DOHH2 (cell line): ENCODE measurements around the gene MUC5AC.

Experiments used
- H3F3A ChIP-seq: fragments of 200-600 bp; sonication (generic), shearing (Covaris generic); 2 replicates; pipeline ENCODE4 v1.6.0; 2016; ENCODE audit warnings: antibody characterized with exemption, mild to moderate bottlenecking; ENCODE audit not compliant: control insufficient read depth, insufficient read depth
- H3K27ac ChIP-seq: fragments of 200-600 bp; sonication (generic); 2 replicates; pipeline ENCODE4 v1.5.1; 2014; ENCODE audit warnings: low read depth, mild to moderate bottlenecking, low read length, moderate library complexity
- H3K27me3 ChIP-seq: fragments of 200-600 bp; sonication (generic); 2 replicates; pipeline ENCODE4 v1.6.1; 2014; ENCODE audit warnings: mild to moderate bottlenecking, low read length, mixed read lengths; ENCODE audit not compliant: control insufficient read depth
- H3K36me3 ChIP-seq: fragments of 200-600 bp; sonication (generic); 2 replicates; pipeline ENCODE4 v1.6.1; 2014; ENCODE audit warnings: mild to moderate bottlenecking, low read length, moderate library complexity, mixed read lengths; ENCODE audit not compliant: control insufficient read depth
- H3K4me1 ChIP-seq: fragments of 200-600 bp; sonication (generic); 2 replicates; pipeline ENCODE4 v1.6.1; 2014; ENCODE audit warnings: mild to moderate bottlenecking, low read length, mixed read lengths; ENCODE audit not compliant: control insufficient read depth
- H3K4me2 ChIP-seq: fragments of 200-600 bp; sonication (generic); 2 replicates; pipeline ENCODE4 v1.6.0; 2014; ENCODE audit warnings: mild to moderate bottlenecking, low read length, moderate library complexity
- H3K4me3 ChIP-seq: fragments of 200-600 bp; sonication (generic); 2 replicates; pipeline ENCODE4 v1.5.1; 2014; ENCODE audit warnings: mild to moderate bottlenecking, low read length, mixed read lengths
- H3K79me2 ChIP-seq: fragments of 200-600 bp; sonication (generic); 2 replicates; pipeline ENCODE4 v1.6.1; 2014; ENCODE audit warnings: mild to moderate bottlenecking, low read length, mixed read lengths; ENCODE audit not compliant: control insufficient read depth
- H3K9me2 ChIP-seq: fragments of 200-600 bp; sonication (generic); replicated peaks from 2 replicates; pipeline ENCODE4 v1.6.1; 2014; ENCODE audit warnings: mild to moderate bottlenecking, low read length, mixed read lengths; ENCODE audit not compliant: control insufficient read depth
- H3K9me3 ChIP-seq: fragments of 200-600 bp; sonication (generic); 2 replicates; pipeline ENCODE4 v1.6.1; 2014; ENCODE audit warnings: antibody characterized with exemption, low read length, mixed read lengths; ENCODE audit not compliant: control insufficient read depth, insufficient read depth
- H4K20me1 ChIP-seq: fragments of 200-600 bp; sonication (generic); 2 replicates; pipeline ENCODE4 v1.6.0; 2014; ENCODE audit warnings: low read depth, mild to moderate bottlenecking, antibody characterized with exemption, low read length, moderate library complexity; ENCODE audit not compliant: control insufficient read depth, insufficient read depth
- CTCF ChIP-seq: fragments of 200-600 bp; sonication (generic); IDR thresholded peaks from one replicate; pipeline ENCODE4 v1.5.1; 2014; ENCODE audit warnings: antibody characterized with exemption, mild to moderate bottlenecking, low read depth, low read length; ENCODE audit not compliant: poor library complexity, severe bottlenecking
- EZH2phosphoT487 ChIP-seq: fragments of 200-600 bp; sonication (generic); IDR thresholded peaks from 2 replicates; pipeline ENCODE4 v1.6.1; 2017; ENCODE audit warnings: borderline replicate concordance, mild to moderate bottlenecking, antibody characterized with exemption, low read length, moderate library complexity, mixed read lengths

Gene MUC5AC

DNA sequence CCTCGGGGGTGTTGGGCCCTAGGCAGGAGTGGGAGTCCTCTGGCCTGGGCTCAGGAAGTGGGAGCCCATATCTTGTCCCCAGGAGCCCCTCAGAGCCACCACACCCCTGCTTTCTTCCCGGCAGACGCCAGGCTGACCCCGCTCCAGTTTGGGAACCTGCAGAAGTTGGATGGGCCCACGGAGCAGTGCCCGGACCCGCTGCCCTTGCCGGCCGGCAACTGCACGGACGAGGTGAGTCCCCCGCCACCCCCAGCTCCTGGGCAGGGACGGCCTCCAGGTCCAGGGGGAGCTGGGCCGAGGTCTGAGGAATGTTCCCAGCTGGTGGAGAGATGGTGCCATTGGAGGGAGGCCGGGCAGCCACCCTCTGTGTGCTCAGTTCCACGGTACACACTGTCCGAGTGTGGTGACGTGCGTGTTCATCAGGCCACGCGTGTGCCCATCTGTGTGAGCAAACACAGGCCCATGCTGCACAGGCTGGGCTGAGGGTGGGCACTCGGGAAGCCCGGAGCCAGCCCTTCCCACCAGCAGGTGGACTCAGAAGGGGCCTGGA, 69.9 kb downstream of the MUC5AC start:
- H3K9me3 ChIP-seq = no peaks in the 10 kb centered on the region
- no peak overlapping the region for H3K4me3 ChIP-seq
- no peaks in the 10 kb centered on the region for H3K36me3 ChIP-seq
- H3K9me2 ChIP-seq = no peaks in the 10 kb centered on the region
- H3F3A ChIP-seq = no peaks in the 10 kb centered on the region
- H4K20me1 ChIP-seq = no peaks in the 10 kb centered on the region
- H3K4me1 ChIP-seq = no peaks in the 10 kb centered on the region
- TF ChIP-seq EZH2phosphoT487 = no peak
- no peak for TF ChIP-seq CTCF
- H3K27ac ChIP-seq = no peak overlapping the region
- H3K79me2 ChIP-seq = no peaks in the 10 kb centered on the region
- no peaks in the 10 kb centered on the region for H3K27me3 ChIP-seq
- no peak overlapping the region for H3K4me2 ChIP-seq

DNA sequence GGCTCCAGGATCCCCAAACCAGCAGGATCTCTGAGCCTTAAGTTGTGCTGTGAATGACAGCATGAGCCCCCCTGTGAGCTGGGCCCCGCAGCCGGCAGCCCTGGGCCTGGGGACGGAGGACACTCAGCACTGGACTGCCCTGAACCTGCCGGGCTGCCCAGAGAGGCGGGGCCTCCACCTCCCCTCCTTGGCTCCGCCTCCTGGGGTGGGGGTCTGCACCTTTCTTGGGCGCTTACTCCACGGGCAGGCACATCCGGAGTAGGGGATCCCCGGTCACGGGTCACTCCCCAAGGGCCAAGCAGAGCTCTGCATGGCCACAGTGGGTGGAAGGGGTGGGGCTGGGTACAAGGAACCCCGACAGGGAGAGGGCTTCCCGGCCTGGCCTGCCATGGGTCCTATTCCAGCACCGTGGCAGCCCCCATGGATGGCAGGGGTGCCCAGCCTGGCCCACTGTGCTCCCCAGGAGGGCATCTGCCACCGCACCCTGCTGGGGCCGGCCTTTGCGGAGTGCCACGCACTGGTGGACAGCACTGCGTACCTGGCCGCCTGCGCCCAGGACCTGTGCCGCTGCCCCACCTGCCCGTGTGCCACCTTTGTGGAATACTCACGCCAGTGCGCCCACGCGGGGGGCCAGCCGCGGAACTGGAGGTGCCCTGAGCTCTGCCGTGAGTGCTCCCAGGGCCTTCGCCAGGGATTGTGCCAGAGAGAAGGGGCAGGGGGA, 70.5 kb downstream of the MUC5AC start:
- H3K9me3 ChIP-seq = no peaks in the 10 kb centered on the region
- H3F3A ChIP-seq = no peaks in the 10 kb centered on the region
- H3K4me2 ChIP-seq = no peak overlapping the region
- no peaks in the 10 kb centered on the region for H3K4me1 ChIP-seq
- no peak for TF ChIP-seq EZH2phosphoT487
- TF ChIP-seq CTCF = no peak
- H3K36me3 ChIP-seq = no peaks in the 10 kb centered on the region
- no peaks in the 10 kb centered on the region for H4K20me1 ChIP-seq
- no peak overlapping the region for H3K27ac ChIP-seq
- H3K27me3 ChIP-seq = no peaks in the 10 kb centered on the region
- no peak overlapping the region for H3K4me3 ChIP-seq
- H3K9me2 ChIP-seq = no peaks in the 10 kb centered on the region
- no peaks in the 10 kb centered on the region for H3K79me2 ChIP-seq

DNA sequence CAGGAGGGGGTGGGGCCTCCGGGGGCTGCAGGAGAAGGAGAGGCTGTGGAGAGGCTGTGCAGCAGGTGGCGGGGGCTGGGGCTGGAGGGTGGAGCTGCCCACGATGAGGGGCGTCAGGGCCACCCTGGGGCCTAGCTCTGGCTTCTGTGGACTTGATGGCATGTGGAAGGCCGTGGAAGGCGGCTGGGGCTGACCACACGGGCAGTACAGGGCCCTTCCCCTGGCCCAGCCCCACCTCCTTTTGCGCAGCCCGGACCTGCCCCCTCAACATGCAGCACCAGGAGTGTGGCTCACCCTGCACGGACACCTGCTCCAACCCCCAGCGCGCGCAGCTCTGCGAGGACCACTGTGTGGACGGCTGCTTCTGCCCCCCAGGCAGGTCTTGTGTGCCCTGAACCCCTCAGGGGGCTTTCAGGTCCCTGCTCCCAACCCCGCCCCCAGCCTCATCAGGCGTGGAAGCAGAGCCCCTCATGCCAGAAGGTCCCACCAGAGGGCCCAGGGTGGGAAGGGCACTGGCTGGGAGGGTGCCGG, 71.2 kb downstream of the MUC5AC start:
- Histone ChIP-seq H3K4me1 (no peaks in the 10 kb centered on the region), H4K20me1 (no peaks in the 10 kb centered on the region), H3K27ac (no peak overlapping the region), H3K27me3 (no peaks in the 10 kb centered on the region), H3K9me2 (no peaks in the 10 kb centered on the region), H3K4me3 (no peak overlapping the region), H3F3A (no peaks in the 10 kb centered on the region), H3K79me2 (no peaks in the 10 kb centered on the region), H3K4me2 (no peak overlapping the region), H3K9me3 (no peaks in the 10 kb centered on the region), H3K36me3 (no peaks in the 10 kb centered on the region)
- no peak for TF ChIP-seq EZH2phosphoT487
- TF ChIP-seq CTCF = no peak
